Body of pancreas (tissue), 4 donors: ENCODE results near the gene ANXA6. TPM values are rescaled to one million over a fixed set of nuclear protein-coding genes. Genes with fewer than 3 reads are reported as not detected.

Source experiments
- ATAC-seq: fragments of 150-250 bp; one replicate; pipeline ENCODE4 v1.9.1; 2016
- DNase-seq, 4 donors: peaks; one replicate each; pipeline ENCODE4 v3.0.0-alpha.2; 2019
- H3K27ac ChIP-seq, 4 donors: fragments of 200-600 bp; sonication (generic); 1 replicate in 3 of 4; 2 replicates in 1 of 4; pipeline versions ENCODE4 v1.5.1 to v1.6.1; 2016 to 2019; ENCODE audit warnings: mild to moderate bottlenecking in 1 of 4, mixed read lengths in 1 of 4, moderate library complexity in 1 of 4
- H3K27me3 ChIP-seq, 2 donors: fragments of 200-600 bp; sonication (generic); one replicate each; pipeline ENCODE4 v1.6.0; 2016; ENCODE audit warnings: mild to moderate bottlenecking in 1 of 2
- H3K36me3 ChIP-seq, 2 donors: fragments of 200-600 bp; sonication (generic); replicated peaks in 1 of 2; 2 replicates each; pipeline ENCODE4 v1.5.1; 2016; ENCODE audit warnings: low read depth in 2 of 2; ENCODE audit not compliant: insufficient read depth in 1 of 2
- H3K4me1 ChIP-seq: fragments of 200-600 bp; sonication (generic); one replicate; pipeline ENCODE4 v1.6.0; 2016
- H3K4me3 ChIP-seq, 2 donors: fragments of 200-600 bp; sonication (generic); 1 replicate in 1 of 2; 2 replicates in 1 of 2; pipeline ENCODE4 v1.5.1; 2016 to 2019
- H3K9me3 ChIP-seq, 3 donors: fragments of 200-600 bp; sonication (generic); 1 replicate in 2 of 3; 2 replicates in 1 of 3; pipeline ENCODE4 v1.5.1; 2016
- CTCF ChIP-seq, 7 experiments: fragments of 450-650 bp in 4 of 7; fragments of 200-600 bp in 3 of 7; sonication (generic) in 3 of 7; IDR thresholded peaks; one replicate each; pipeline ENCODE4 v1.5.1; 2016 to 2019; ENCODE audit warnings: antibody characterized with exemption in 7 of 7
- POLR2A ChIP-seq, 3 donors: fragments of 450-650 bp; IDR thresholded peaks; one replicate each; pipeline ENCODE4 v1.6.1; 2016; ENCODE audit warnings: antibody characterized with exemption in 3 of 3, mild to moderate bottlenecking in 2 of 3
- WGBS, 2 donors: methylation state at CpG; one replicate each; pipeline ENCODE4 v1.1.5; 2017; 5-methylcytosine and 5-hydroxymethylcytosine counted together
- intact Hi-C: fragments of 100-400 bp; cut with DNase I; formaldehyde crosslinking; loops from one replicate; pipeline ENCODE4 v1.15.1; 2023
- total RNA-seq, 2 donors: library from RNA; depleted of rRNA; stranded (reverse); fragments of >200 nt; gene quantifications; one replicate each; pipeline ENCODE4 v1.1.0, GENCODE V29; 2016

Gene ANXA6
- total RNA-seq, 2 donors from 2014 or later, result 60.3 to 60.4 TPM

GRCh38 chr5:151125421-151125820 lies 32.2 kb downstream of the ANXA6 start:
- WGBS, 2 donors, result 76 to 77% methylated on average over 7 of the region's 7 CpGs
- Histone ChIP-seq H3K4me1 (peaks cover 12% of the 10 kb centered on the region), H3K36me3 (peaks cover 0 to 2% of the 10 kb centered on the region in 2 donors), H3K27ac (no peak overlapping the region), H3K27me3 (no peaks in the 10 kb centered on the region), H3K9me3 (no peaks in the 10 kb centered on the region), H3K4me3 (no peak overlapping the region)
- TF ChIP-seq CTCF (IDR thresholded peaks at IDR 0.05), result no peak
- no peak for TF ChIP-seq POLR2A (IDR thresholded peaks at IDR 0.05)
- ATAC-seq, result no peak
- intact Hi-C loops, result loop anchor here (5.0 kb wide), 2 partner anchors 37 to 112 kb away; no protein-coding TSS in a partner anchor
- DNase-seq, result no peak

DNA sequence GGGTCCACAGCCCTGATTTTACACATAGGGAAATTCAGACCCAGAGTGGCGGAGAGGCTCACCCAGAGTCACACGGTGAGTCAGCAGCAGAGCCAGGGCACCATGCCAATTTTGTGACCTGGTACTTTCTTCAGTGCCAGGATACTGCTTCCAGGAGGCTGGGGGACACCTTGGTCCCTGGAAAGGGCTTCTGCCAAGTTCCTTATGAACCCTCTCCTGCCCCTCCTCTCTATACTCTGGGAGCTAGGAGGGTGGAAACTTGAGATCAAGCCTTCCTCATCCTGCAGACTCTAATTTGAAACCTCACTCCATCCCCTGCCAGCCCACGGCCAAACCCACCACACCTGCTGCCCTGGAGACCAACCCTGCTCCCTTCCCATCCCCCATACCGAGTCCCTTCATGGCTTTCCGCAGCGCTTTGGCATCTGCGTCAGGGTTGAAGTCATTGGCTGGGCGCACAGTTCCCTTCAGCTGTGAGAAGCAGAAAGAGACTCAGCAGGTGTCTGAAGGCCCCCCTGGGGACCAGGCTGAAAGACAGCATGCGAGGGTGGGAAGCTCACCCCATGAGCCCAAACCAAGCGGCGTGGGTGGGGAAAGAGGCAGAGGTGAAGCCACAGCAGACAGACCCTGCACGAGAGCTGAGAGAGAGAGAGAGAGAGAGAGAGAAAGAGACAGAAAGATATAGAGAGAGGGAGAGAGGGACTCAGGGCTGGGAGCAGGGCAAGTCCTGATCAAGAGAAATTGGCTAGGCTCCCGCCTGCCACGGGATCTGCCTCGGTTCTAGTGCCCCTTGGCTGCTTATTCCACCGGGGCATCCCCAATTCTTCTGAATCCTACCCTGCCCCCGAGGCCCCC lies 33.5 kb downstream of the ANXA6 start:
- H3K4me3 ChIP-seq, result no peak overlapping the region
- no peaks in the 10 kb centered on the region for H3K9me3 ChIP-seq
- no peak overlapping the region for H3K27ac ChIP-seq
- intact Hi-C loops, result no loop called here
- 74 to 80% methylated on average over 15 to 17 of the region's 17 CpGs for WGBS, 2 donors
- peaks cover 9% of the 10 kb centered on the region for H3K4me1 ChIP-seq
- peak; percentile 77 to 92 (median 82) for DNase-seq
- H3K27me3 ChIP-seq, result no peaks in the 10 kb centered on the region
- no peak for TF ChIP-seq POLR2A (IDR thresholded peaks at IDR 0.05)
- no peak for TF ChIP-seq CTCF (IDR thresholded peaks at IDR 0.05)
- ATAC-seq, result peak; percentile 74
- H3K36me3 ChIP-seq, result peaks cover 0 to under 1% of the 10 kb centered on the region in 2 donors

- Histone ChIP-seq H3K4me1 (peaks cover 9% of the 10 kb centered on the region), H3K27ac (no peak overlapping the region), H3K4me3 (no peak overlapping the region), H3K27me3 (no peaks in the 10 kb centered on the region), H3K9me3 (no peaks in the 10 kb centered on the region), H3K36me3 (no peaks in the 10 kb centered on the region)
- ATAC-seq, result no peak
- no peak for TF ChIP-seq CTCF (IDR thresholded peaks at IDR 0.05)
- no peak for TF ChIP-seq POLR2A (IDR thresholded peaks at IDR 0.05)
- no peak for DNase-seq
- 91 to 96% methylated on average over 12 to 14 of the region's 14 CpGs for WGBS, 2 donors
- intact Hi-C loops, result no loop called here
Measured at GRCh38 chr5:151122828-151123227, 34.8 kb downstream of the ANXA6 start.

DNA sequence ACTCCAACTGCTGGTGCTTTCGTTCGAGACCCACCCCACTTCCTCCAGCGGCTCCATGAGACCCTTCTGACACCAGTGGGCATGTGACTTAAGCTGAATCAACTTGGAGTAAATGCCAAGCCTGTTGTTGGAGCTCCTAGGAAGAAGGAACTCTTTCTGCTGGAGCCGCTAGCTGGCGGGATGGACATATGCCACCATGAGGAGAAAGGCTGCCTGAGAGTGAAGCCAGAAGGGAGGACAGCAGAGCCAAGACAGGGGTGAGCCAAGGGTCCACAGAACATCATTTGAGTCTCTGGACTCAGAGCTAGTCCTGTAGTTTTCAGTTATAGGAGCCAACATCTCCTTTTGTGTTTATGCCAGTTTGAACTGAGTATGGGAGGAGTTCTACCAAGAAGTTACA lies 35.9 kb downstream of the ANXA6 start:
- Histone ChIP-seq H3K9me3 (no peaks in the 10 kb centered on the region), H3K4me1 (peaks cover 9% of the 10 kb centered on the region), H3K27me3 (no peaks in the 10 kb centered on the region), H3K36me3 (no peaks in the 10 kb centered on the region), H3K4me3 (no peak overlapping the region), H3K27ac (no peak overlapping the region)
- ATAC-seq, result no peak
- 81 to 93% methylated on average over 5 of the region's 5 CpGs for WGBS, 2 donors
- no peak for TF ChIP-seq POLR2A (IDR thresholded peaks at IDR 0.05)
- TF ChIP-seq CTCF (IDR thresholded peaks at IDR 0.05), result no peak
- intact Hi-C loops, result no loop called here
- DNase-seq, result no peak

DNA sequence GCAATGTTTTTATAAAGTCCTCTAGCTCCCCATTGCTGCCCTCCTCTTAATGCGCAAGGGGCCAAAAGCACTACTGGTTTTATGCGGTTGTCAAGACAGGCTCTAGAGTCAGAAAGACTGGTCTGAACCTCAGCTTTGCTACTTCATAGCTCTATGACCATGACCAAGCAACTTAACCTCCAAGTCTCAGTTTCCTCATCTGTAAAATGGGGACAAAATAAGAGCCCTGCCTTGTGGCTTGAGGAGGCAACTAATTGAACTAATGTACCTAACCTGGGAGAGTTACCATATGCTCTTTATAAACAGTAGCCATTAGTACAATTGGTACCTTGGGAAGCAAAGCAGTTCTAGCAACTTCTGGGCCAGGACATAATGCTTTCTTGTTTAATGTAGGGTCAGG lies 36.5 kb downstream of the ANXA6 start:
- DNase-seq (no peak), ATAC-seq (no peak)
- intact Hi-C loops, result no loop called here
- no peak overlapping the region for H3K27ac ChIP-seq
- H3K27me3 ChIP-seq, result no peaks in the 10 kb centered on the region
- H3K4me1 ChIP-seq, result peaks cover 9% of the 10 kb centered on the region
- no peaks in the 10 kb centered on the region for H3K9me3 ChIP-seq
- WGBS, 2 donors, result 97 to 100% methylated on average over 2 of the region's 2 CpGs
- H3K4me3 ChIP-seq, result no peak overlapping the region
- no peak for TF ChIP-seq POLR2A (IDR thresholded peaks at IDR 0.05)
- no peak for TF ChIP-seq CTCF (IDR thresholded peaks at IDR 0.05)
- H3K36me3 ChIP-seq, result no peaks in the 10 kb centered on the region
